ENCODE measurements around the gene CLASP1. TPM values are rescaled to one million over a fixed set of nuclear protein-coding genes. Genes with fewer than 3 reads are reported as not detected.
"Not testable (repeated sequence)": the region's sequence is repeated elsewhere in the genome, so short reads cannot be mapped to it uniquely, and the experiment has no call there.

Gene CLASP1
- total and polyA plus RNA-seq, 2 donors (not counting 3 experiments of a cell fraction or from before 2014, with no cell fraction given): 10.0 to 57.9 TPM

DNA sequence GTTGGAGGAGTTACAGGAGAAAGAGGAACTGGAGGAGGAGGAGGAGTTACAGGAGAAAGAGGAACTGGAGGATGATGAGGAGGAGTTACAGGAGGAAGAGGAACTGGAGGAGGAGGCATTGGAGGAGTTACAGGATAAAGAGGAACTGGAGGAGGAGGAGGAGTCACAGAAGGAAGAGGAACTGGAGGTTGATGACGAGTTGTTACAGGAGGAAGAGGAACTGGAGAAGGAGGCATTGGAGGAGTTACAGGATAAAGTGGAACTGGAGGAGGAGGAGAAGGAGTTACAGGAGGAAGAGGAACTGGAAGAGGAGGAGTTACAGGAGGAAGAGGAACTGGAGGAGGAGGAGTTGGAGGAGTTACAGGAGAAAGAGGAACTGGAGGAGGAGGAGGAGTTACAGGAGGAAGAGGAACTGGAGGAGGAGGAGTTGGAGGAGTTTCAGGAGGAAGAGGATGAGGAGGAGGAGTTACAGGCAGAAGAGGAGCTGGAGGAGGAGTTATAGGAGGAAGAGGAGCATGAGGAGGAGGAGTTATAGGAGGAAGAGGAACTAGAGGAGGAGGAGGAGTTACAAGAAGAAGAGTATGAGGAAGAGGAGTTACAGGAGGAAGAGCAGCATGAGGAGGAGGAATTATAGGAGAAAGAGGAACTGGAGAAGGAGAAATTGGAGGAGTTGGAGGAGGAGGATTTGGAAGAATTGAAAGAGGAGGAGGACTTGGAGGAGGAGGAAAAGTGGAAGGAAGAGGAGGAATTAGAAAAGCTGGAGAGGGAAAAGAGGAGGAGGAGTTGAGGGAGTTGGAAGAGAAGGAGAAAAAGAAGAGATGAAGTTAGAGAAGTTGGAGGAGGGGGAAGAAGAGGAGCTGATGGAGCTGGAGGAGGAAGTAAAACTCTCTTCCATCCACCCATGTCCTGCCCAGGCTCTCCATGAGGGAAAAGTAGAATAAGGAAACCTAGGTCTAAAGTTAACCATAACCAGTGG, 37.2 kb downstream of the CLASP1 start:
- peaks cover 2% of the 10 kb centered on the region for H4K20me1 ChIP-seq (replicated peaks; ENCODE audit: control insufficient read depth, extremely low read depth, insufficient read depth, low read length)
- FAIRE-seq (no peak), DNase-seq (ENCODE audit: low read depth, low spot score) (no peak)
- no peaks in the 10 kb centered on the region for H3K9me3 ChIP-seq (replicated peaks; ENCODE audit: control insufficient read depth, insufficient read depth, low read length)
- intact Hi-C loops (cut with micrococcal nuclease) (no loop called here), dilution Hi-C loops (cut with MboI; ENCODE audit: extremely low pct_ligation_motif_present, low sequenced_read_pairs) (no loop called here)
- BruUV-seq (replicated peaks): no TSS peak
- H3K4me2 ChIP-seq (ENCODE audit: insufficient read depth, low read length): no peak overlapping the region
- H3K4me3 ChIP-seq (replicated peaks in 1 of 3; ENCODE audit: insufficient read depth in 1 of 3, low read depth in 1 of 3, low read length in 3 of 3): no peak overlapping the region
- POLR2A ChIA-PET: interaction anchor here (0.7 kb wide), 1 partner anchor 54 kb away, joined by 3 read pairs; no protein-coding TSS in a partner anchor
- no peaks in the 10 kb centered on the region for H3K27me3 ChIP-seq (ENCODE audit: control insufficient read depth in 2 of 2, insufficient read depth in 2 of 2, low read length in 2 of 2)
- no peaks in the 10 kb centered on the region for H3K36me3 ChIP-seq (ENCODE audit: control insufficient read depth in 2 of 2, extremely low read depth in 1 of 2, insufficient read depth in 2 of 2, low read length in 2 of 2)
- H2AFZ ChIP-seq (ENCODE audit: low read depth, low read length): no peak overlapping the region
- no peaks in the 10 kb centered on the region for H3K9me1 ChIP-seq (replicated peaks; ENCODE audit: control insufficient read depth, extremely low read depth, insufficient read depth, low read length)
- peaks cover 31% of the 10 kb centered on the region for H3K4me1 ChIP-seq (ENCODE audit: control insufficient read depth, extremely low read depth, insufficient read depth, low read length)
- H3K79me2 ChIP-seq (ENCODE audit: control insufficient read depth, insufficient read depth, low read length): peaks cover 34% of the 10 kb centered on the region
- H3K27ac ChIP-seq (ENCODE audit: insufficient read depth, low read depth, low read length): no peak overlapping the region
- H3K9ac ChIP-seq (replicated peaks; ENCODE audit: extremely low read depth, insufficient read depth, low read length): no peak overlapping the region
- CTCF ChIA-PET: no interaction called here
- TF ChIP-seq, protein P1, sequence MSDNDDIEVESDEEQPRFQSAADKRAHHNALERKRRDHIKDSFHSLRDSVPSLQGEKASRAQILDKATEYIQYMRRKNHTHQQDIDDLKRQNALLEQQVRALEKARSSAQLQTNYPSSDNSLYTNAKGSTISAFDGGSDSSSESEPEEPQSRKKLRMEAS (IDR thresholded peaks at IDR 0.05; ENCODE audit: insufficient read depth, insufficient read length): no peak
- TF ChIP-seq MYC (IDR thresholded peaks at IDR 0.05; ENCODE audit: low read depth, low read length): no peak
- no peak for TF ChIP-seq EZH2 (IDR thresholded peaks at IDR 0.05; ENCODE audit: borderline replicate concordance, low read depth, low read length, severe bottlenecking)
- TF ChIP-seq GATA2 (IDR thresholded peaks at IDR 0.05; ENCODE audit: insufficient read depth, insufficient read length, low read depth, low read length): no peak
- TF ChIP-seq POLR2A (IDR thresholded peaks at IDR 0.05; ENCODE audit: low read depth, low read length): no peak
- no peak for TF ChIP-seq JUN (IDR thresholded peaks at IDR 0.05; ENCODE audit: borderline replicate concordance, insufficient read depth, insufficient read length, low read depth)
- TF ChIP-seq, protein P2, sequence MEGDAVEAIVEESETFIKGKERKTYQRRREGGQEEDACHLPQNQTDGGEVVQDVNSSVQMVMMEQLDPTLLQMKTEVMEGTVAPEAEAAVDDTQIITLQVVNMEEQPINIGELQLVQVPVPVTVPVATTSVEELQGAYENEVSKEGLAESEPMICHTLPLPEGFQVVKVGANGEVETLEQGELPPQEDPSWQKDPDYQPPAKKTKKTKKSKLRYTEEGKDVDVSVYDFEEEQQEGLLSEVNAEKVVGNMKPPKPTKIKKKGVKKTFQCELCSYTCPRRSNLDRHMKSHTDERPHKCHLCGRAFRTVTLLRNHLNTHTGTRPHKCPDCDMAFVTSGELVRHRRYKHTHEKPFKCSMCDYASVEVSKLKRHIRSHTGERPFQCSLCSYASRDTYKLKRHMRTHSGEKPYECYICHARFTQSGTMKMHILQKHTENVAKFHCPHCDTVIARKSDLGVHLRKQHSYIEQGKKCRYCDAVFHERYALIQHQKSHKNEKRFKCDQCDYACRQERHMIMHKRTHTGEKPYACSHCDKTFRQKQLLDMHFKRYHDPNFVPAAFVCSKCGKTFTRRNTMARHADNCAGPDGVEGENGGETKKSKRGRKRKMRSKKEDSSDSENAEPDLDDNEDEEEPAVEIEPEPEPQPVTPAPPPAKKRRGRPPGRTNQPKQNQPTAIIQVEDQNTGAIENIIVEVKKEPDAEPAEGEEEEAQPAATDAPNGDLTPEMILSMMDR (IDR thresholded peaks at IDR 0.05; ENCODE audit: extremely low read depth in 1 of 2, insufficient read depth in 1 of 2, low read depth in 1 of 2, low read length in 2 of 2): no peak
- TF ChIP-seq POLR2AphosphoS5 (IDR thresholded peaks at IDR 0.05; ENCODE audit: insufficient read depth, low read depth, low read length): no peak
- TF ChIP-seq FOS (IDR thresholded peaks at IDR 0.05; ENCODE audit: borderline replicate concordance, insufficient read depth, low read length): no peak

DNA sequence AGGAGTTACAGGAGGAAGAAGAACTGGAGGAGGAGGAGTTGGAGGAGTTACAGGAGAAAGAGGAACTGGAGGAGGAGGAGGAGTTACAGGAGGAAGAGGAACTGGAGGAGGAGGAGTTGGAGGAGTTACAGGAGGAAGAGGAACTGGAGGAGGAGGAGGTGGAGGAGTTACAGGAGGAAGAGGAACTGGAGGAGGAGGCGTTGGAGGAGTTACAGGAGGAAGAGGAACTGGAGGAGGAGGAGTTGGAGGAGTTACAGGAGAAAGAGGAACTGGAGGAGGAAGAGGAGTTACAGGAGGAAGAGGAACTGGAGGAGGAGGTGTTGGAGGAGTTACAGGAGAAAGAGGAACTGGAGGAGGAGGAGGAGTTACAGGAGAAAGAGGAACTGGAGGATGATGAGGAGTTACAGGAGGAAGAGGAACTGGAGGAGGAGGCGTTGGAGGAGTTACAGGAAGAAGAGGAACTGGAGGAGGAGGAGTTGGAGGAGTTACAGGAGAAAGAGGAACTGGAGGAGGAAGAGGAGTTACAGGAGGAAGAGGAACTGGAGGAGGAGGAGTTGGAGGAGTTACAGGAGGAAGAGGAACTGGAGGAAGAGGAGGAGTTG, 38.1 kb downstream of the CLASP1 start:
- H2AFZ ChIP-seq (ENCODE audit: low read depth, low read length); H3K9ac ChIP-seq (replicated peaks; ENCODE audit: extremely low read depth, insufficient read depth, low read length); DNase-seq (ENCODE audit: low read depth, low spot score); H4K20me1 ChIP-seq (replicated peaks; ENCODE audit: control insufficient read depth, extremely low read depth, insufficient read depth, low read length); H3K9me3 ChIP-seq (replicated peaks; ENCODE audit: control insufficient read depth, insufficient read depth, low read length); H3K36me3 ChIP-seq (ENCODE audit: control insufficient read depth in 2 of 2, extremely low read depth in 1 of 2, insufficient read depth in 2 of 2, low read length in 2 of 2); H3K4me3 ChIP-seq (replicated peaks in 1 of 3; ENCODE audit: insufficient read depth in 1 of 3, low read depth in 1 of 3, low read length in 3 of 3); FAIRE-seq; CTCF ChIA-PET; intact Hi-C loops (cut with micrococcal nuclease); dilution Hi-C loops (cut with MboI; ENCODE audit: extremely low pct_ligation_motif_present, low sequenced_read_pairs); POLR2A ChIA-PET; H3K4me2 ChIP-seq (ENCODE audit: insufficient read depth, low read length); H3K9me1 ChIP-seq (replicated peaks; ENCODE audit: control insufficient read depth, extremely low read depth, insufficient read depth, low read length); H3K27ac ChIP-seq (ENCODE audit: insufficient read depth, low read depth, low read length); H3K27me3 ChIP-seq (ENCODE audit: control insufficient read depth in 2 of 2, insufficient read depth in 2 of 2, low read length in 2 of 2); BruUV-seq (replicated peaks): not testable (repeated sequence)
- H3K4me1 ChIP-seq (ENCODE audit: control insufficient read depth, extremely low read depth, insufficient read depth, low read length): peaks cover 31% of the 10 kb centered on the region
- peaks cover 35% of the 10 kb centered on the region for H3K79me2 ChIP-seq (ENCODE audit: control insufficient read depth, insufficient read depth, low read length)

Measured in endothelial cell of umbilical vein (primary cell).